Transverse colon (tissue), 3 donors: ENCODE results near the gene ZNF438.

Experiments used
- EP300 ChIP-seq: sonication (generic); formaldehyde crosslinking; IDR thresholded peaks from one replicate; pipeline ENCODE4 v1.6.1; 2017; ENCODE audit warnings: antibody characterized with exemption, low read depth
- TF ChIP-seq, protein P1 (sequence below), 5 experiments: fragments of 200-600 bp in 3 of 5; fragments of 450-650 bp in 2 of 5; sonication (generic) in 3 of 5; IDR thresholded peaks; 1 replicate in 2 of 5; 2 replicates in 3 of 5; pipeline ENCODE4 v1.5.1; 2016 to 2017; ENCODE audit warnings: antibody characterized with exemption in 5 of 5, inconsistent platforms in 3 of 5, mild to moderate bottlenecking in 2 of 5, moderate library complexity in 1 of 5

DNA sequence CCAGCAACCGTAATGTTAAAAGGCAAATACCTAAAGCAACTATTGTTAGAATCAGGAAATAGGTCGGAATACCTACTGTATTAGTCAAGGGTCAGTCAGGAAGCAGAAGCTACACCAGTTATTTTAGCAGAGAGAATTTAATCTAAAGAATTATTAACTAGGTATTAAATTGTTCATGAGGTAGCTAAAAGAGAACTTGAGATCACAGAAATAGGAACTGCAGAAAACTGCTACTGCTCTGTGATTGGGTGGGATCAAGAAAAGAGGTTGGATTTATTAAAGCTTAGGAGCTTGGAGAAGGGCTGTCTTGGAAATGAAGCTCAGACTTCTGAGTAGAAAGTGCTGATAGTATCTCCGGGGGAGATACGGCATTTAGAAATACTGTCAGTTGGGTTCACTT lies 20.0 kb upstream of the ZNF438 start:
- no peak for TF ChIP-seq EP300
- TF ChIP-seq, protein P1, sequence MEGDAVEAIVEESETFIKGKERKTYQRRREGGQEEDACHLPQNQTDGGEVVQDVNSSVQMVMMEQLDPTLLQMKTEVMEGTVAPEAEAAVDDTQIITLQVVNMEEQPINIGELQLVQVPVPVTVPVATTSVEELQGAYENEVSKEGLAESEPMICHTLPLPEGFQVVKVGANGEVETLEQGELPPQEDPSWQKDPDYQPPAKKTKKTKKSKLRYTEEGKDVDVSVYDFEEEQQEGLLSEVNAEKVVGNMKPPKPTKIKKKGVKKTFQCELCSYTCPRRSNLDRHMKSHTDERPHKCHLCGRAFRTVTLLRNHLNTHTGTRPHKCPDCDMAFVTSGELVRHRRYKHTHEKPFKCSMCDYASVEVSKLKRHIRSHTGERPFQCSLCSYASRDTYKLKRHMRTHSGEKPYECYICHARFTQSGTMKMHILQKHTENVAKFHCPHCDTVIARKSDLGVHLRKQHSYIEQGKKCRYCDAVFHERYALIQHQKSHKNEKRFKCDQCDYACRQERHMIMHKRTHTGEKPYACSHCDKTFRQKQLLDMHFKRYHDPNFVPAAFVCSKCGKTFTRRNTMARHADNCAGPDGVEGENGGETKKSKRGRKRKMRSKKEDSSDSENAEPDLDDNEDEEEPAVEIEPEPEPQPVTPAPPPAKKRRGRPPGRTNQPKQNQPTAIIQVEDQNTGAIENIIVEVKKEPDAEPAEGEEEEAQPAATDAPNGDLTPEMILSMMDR (IDR thresholded peaks at IDR 0.05), result no peak
